Measurements from ENCODE around the gene INPP5D. TPM values are rescaled to one million over a fixed set of nuclear protein-coding genes. Genes with fewer than 3 reads are reported as not detected.

Gene INPP5D
- total RNA-seq, 1 donor from 2014 or later = 79.2 TPM

GRCh38 chr2:233240897-233241296 is 180.8 kb downstream of the INPP5D start:
- Mint-ChIP-seq H3K36me3 (ENCODE audit: low read depth, unreplicated experiment) (no peaks in the 10 kb centered on the region), H3K9me3 (ENCODE audit: unreplicated experiment) (no peaks in the 10 kb centered on the region), H3K4me1 (ENCODE audit: unreplicated experiment) (peaks cover 18% of the 10 kb centered on the region), H3K27ac (ENCODE audit: unreplicated experiment) (no peak overlapping the region), H3K4me3 (ENCODE audit: unreplicated experiment) (no peak overlapping the region), H3K27me3 (ENCODE audit: unreplicated experiment) (peaks cover 4% of the 10 kb centered on the region)
- no peak for TF ChIP-seq CTCF (IDR thresholded peaks at IDR 0.05; ENCODE audit: unreplicated experiment)
- DNase-seq (ENCODE audit: low spot score) = no peak

- Mint-ChIP-seq H3K4me1 (ENCODE audit: unreplicated experiment) (peaks cover 18% of the 10 kb centered on the region), H3K4me3 (ENCODE audit: unreplicated experiment) (no peak overlapping the region), H3K27me3 (ENCODE audit: unreplicated experiment) (peaks cover 2% of the 10 kb centered on the region), H3K36me3 (ENCODE audit: low read depth, unreplicated experiment) (no peaks in the 10 kb centered on the region), H3K27ac (ENCODE audit: unreplicated experiment) (no peak overlapping the region), H3K9me3 (ENCODE audit: unreplicated experiment) (no peaks in the 10 kb centered on the region)
- DNase-seq (ENCODE audit: low spot score) = no peak
- TF ChIP-seq CTCF (IDR thresholded peaks at IDR 0.05; ENCODE audit: unreplicated experiment) = no peak
These were observed 181.7 kb downstream of the INPP5D start for GRCh38 chr2:233241803-233242202.

- DNase-seq (ENCODE audit: low spot score) = no peak
- H3K4me1 Mint-ChIP-seq (ENCODE audit: unreplicated experiment) = peaks cover 15% of the 10 kb centered on the region
- H3K9me3 Mint-ChIP-seq (ENCODE audit: unreplicated experiment) = no peaks in the 10 kb centered on the region
- no peak overlapping the region for H3K27ac Mint-ChIP-seq (ENCODE audit: unreplicated experiment)
- H3K27me3 Mint-ChIP-seq (ENCODE audit: unreplicated experiment) = peaks cover 2% of the 10 kb centered on the region
- no peak overlapping the region for H3K4me3 Mint-ChIP-seq (ENCODE audit: unreplicated experiment)
- no peak for TF ChIP-seq CTCF (IDR thresholded peaks at IDR 0.05; ENCODE audit: unreplicated experiment)
- H3K36me3 Mint-ChIP-seq (ENCODE audit: low read depth, unreplicated experiment) = no peaks in the 10 kb centered on the region
These were observed 182.2 kb downstream of the INPP5D start for GRCh38 chr2:233242231-233242927.

GRCh38 chr2:233243348-233243747 is 183.2 kb downstream of the INPP5D start:
- no peak for DNase-seq (ENCODE audit: low spot score)
- Mint-ChIP-seq H3K27ac (ENCODE audit: unreplicated experiment) (no peak overlapping the region), H3K36me3 (ENCODE audit: low read depth, unreplicated experiment) (no peaks in the 10 kb centered on the region), H3K27me3 (ENCODE audit: unreplicated experiment) (peaks cover 2% of the 10 kb centered on the region), H3K9me3 (ENCODE audit: unreplicated experiment) (no peaks in the 10 kb centered on the region), H3K4me3 (ENCODE audit: unreplicated experiment) (no peak overlapping the region), H3K4me1 (ENCODE audit: unreplicated experiment) (peaks cover 20% of the 10 kb centered on the region)
- TF ChIP-seq CTCF (IDR thresholded peaks at IDR 0.05; ENCODE audit: unreplicated experiment) = no peak

- Mint-ChIP-seq H3K27me3 (ENCODE audit: unreplicated experiment) (no peaks in the 10 kb centered on the region), H3K36me3 (ENCODE audit: low read depth, unreplicated experiment) (no peaks in the 10 kb centered on the region), H3K27ac (ENCODE audit: unreplicated experiment) (no peak overlapping the region), H3K4me1 (ENCODE audit: unreplicated experiment) (peaks cover 11% of the 10 kb centered on the region), H3K4me3 (ENCODE audit: unreplicated experiment) (no peak overlapping the region), H3K9me3 (ENCODE audit: unreplicated experiment) (no peaks in the 10 kb centered on the region)
- TF ChIP-seq CTCF (IDR thresholded peaks at IDR 0.05; ENCODE audit: unreplicated experiment) = no peak
- DNase-seq (ENCODE audit: low spot score) = no peak
These were observed 184.7 kb downstream of the INPP5D start for GRCh38 chr2:233244818-233245217.

Data from endothelial cell (in vitro differentiated cells).